Cerebellar nuclear complex (tissue), 1 donor: ENCODE data around the gene NEMF.
"Not testable (repeated sequence)": the region's sequence is repeated elsewhere in the genome, so short reads cannot be mapped to it uniquely, and the experiment has no call there.

Experiments
- DNase-seq, 2 experiments: peaks; one replicate each; lab custom pipeline; 2025; lab: John Stamatoyannopoulos, UW

Gene NEMF

GRCh38 chr14:49880267-49881064 is 27.9 kb upstream of the NEMF start:
- DNase-seq: no peak

- no peak for DNase-seq
These were observed 27.1 kb upstream of the NEMF start for GRCh38 chr14:49879646-49880204.

- no peak for DNase-seq
These were observed 24.1 kb upstream of the NEMF start for GRCh38 chr14:49876563-49877127.

GRCh38 chr14:49875640-49876198 is 23.1 kb upstream of the NEMF start:
- DNase-seq: no peak

GRCh38 chr14:49873548-49873947 is 21.0 kb upstream of the NEMF start:
- not testable (repeated sequence) for DNase-seq

GRCh38 chr14:49870908-49871307 is 18.3 kb upstream of the NEMF start:
- DNase-seq: no peak

- DNase-seq: no peak
These were observed 16.1 kb upstream of the NEMF start for GRCh38 chr14:49868720-49869114.

GRCh38 chr14:49867831-49868719 is 15.5 kb upstream of the NEMF start:
- peak; percentile 45 to 74 for DNase-seq

GRCh38 chr14:49865431-49865859 is 12.9 kb upstream of the NEMF start:
- DNase-seq: no peak

- DNase-seq: no peak
These were observed 11.1 kb upstream of the NEMF start for GRCh38 chr14:49863487-49864281.

GRCh38 chr14:49862089-49862673 is 9.6 kb upstream of the NEMF start:
- DNase-seq: peak in 1 of 2 experiments; percentile 54

GRCh38 chr14:49861699-49862088 is 9.1 kb upstream of the NEMF start:
- peak in 1 of 2 experiments; percentile 29 for DNase-seq

- no peak for DNase-seq
These were observed 8.6 kb upstream of the NEMF start for GRCh38 chr14:49860988-49861698.

GRCh38 chr14:49858383-49858782 is 5.8 kb upstream of the NEMF start:
- no peak for DNase-seq

- no peak for DNase-seq
These were observed 4.9 kb upstream of the NEMF start for GRCh38 chr14:49857427-49858003.

- peak in 1 of 2 experiments; percentile 24 for DNase-seq
These were observed 1.2 kb upstream of the NEMF start for GRCh38 chr14:49853572-49854375.

- DNase-seq: no peak
These were observed 530 bp upstream of the NEMF start for GRCh38 chr14:49853158-49853477.

GRCh38 chr14:49851813-49852212 is 775 bp downstream of the NEMF start:
- no peak for DNase-seq
